Neuronal stem cell (in vitro differentiated cells): ENCODE results near the gene LCN9.

ENCODE experiments used
- DNase-seq: peaks from one replicate; pipeline ENCODE4 v3.0.0-alpha.2; 2013; ENCODE audit warnings: low spot score
- H2AFZ ChIP-seq: one replicate; pipeline ENCODE4 v1.6.1; 2013; ENCODE audit warnings: mild to moderate bottlenecking, low read length, inconsistent platforms
- H2AK5ac ChIP-seq: 2 replicates; pipeline ENCODE4 v1.6.1; 2013; ENCODE audit warnings: low read depth, mild to moderate bottlenecking, inconsistent platforms, low read length, moderate library complexity, mixed read lengths
- H2BK120ac ChIP-seq: 2 replicates; pipeline ENCODE4 v1.6.1; 2013; ENCODE audit warnings: low read depth, mild to moderate bottlenecking, inconsistent platforms, low read length, moderate library complexity, mixed read lengths
- H2BK12ac ChIP-seq: one replicate; pipeline ENCODE4 v1.6.1; 2013; ENCODE audit warnings: low read length, inconsistent platforms
- H2BK15ac ChIP-seq: 2 replicates; pipeline ENCODE4 v1.6.1; 2013; ENCODE audit warnings: mild to moderate bottlenecking, low read length, inconsistent platforms, mixed read lengths
- H2BK5ac ChIP-seq: one replicate; pipeline ENCODE4 v1.6.1; 2013; ENCODE audit warnings: inconsistent platforms, mild to moderate bottlenecking, low read length, moderate library complexity
- H3K14ac ChIP-seq: one replicate; pipeline ENCODE4 v1.6.1; 2013; ENCODE audit warnings: low read length, inconsistent platforms
- H3K18ac ChIP-seq: 2 replicates; pipeline ENCODE4 v1.6.1; 2013; ENCODE audit warnings: low read length, inconsistent platforms
- H3K23ac ChIP-seq: 2 replicates; pipeline ENCODE4 v1.6.1; 2013; ENCODE audit warnings: low read depth, mild to moderate bottlenecking, mixed read lengths, low read length, inconsistent platforms; ENCODE audit not compliant: poor library complexity
- H3K27ac ChIP-seq: replicated peaks from 3 replicates; pipeline ENCODE4 v1.5.1; 2013; ENCODE audit warnings: low read length, inconsistent platforms
- H3K27me3 ChIP-seq, 3 experiments: 2 replicates each; pipeline ENCODE4 v1.6.1; 2013; ENCODE audit warnings: low read length in 3 of 3, mild to moderate bottlenecking in 2 of 3, inconsistent platforms in 1 of 3, low read depth in 1 of 3, mixed read lengths in 1 of 3, moderate library complexity in 1 of 3; ENCODE audit not compliant: control insufficient read depth in 3 of 3, insufficient read depth in 3 of 3
- H3K36me3 ChIP-seq, 2 donors: replicated peaks in 1 of 2; 2 replicates each; pipeline ENCODE4 v1.6.1; 2013; ENCODE audit warnings: low read length in 2 of 2; ENCODE audit not compliant: control insufficient read depth in 2 of 2, insufficient read depth in 2 of 2
- H3K4ac ChIP-seq: 2 replicates; pipeline ENCODE4 v1.6.1; 2013; ENCODE audit warnings: inconsistent platforms, mild to moderate bottlenecking, low read length, moderate library complexity
- H3K4me1 ChIP-seq, 2 donors: 1 replicate in 1 of 2; 2 replicates in 1 of 2; pipeline ENCODE4 v1.6.1; 2013; ENCODE audit warnings: low read length in 2 of 2, low read depth in 1 of 2; ENCODE audit not compliant: control insufficient read depth in 2 of 2, insufficient read depth in 1 of 2
- H3K4me2 ChIP-seq: one replicate; pipeline ENCODE4 v1.6.1; 2013; ENCODE audit warnings: mild to moderate bottlenecking, low read length, inconsistent platforms; ENCODE audit not compliant: insufficient read depth, poor library complexity, severe bottlenecking
- H3K4me3 ChIP-seq, 2 donors: 2 replicates each; pipeline ENCODE4 v1.5.1; 2013; ENCODE audit warnings: low read length in 2 of 2, mild to moderate bottlenecking in 2 of 2, inconsistent platforms in 1 of 2, moderate library complexity in 1 of 2
- H3K79me1 ChIP-seq: one replicate; pipeline ENCODE4 v1.6.1; 2013; ENCODE audit warnings: low read depth, mild to moderate bottlenecking, inconsistent platforms, low read length, moderate library complexity
- H3K9ac ChIP-seq: one replicate; pipeline ENCODE4 v1.6.1; 2013; ENCODE audit warnings: mild to moderate bottlenecking, low read depth, low read length, inconsistent platforms; ENCODE audit not compliant: poor library complexity
- H3K9me3 ChIP-seq, 2 donors: replicated peaks in 1 of 2; 2 replicates each; pipeline versions ENCODE3 to v1.6.1; 2013; ENCODE audit warnings: low read length in 2 of 2, mild to moderate bottlenecking in 2 of 2, inconsistent platforms in 1 of 2, low read depth in 1 of 2, mixed read lengths in 1 of 2, moderate library complexity in 1 of 2; ENCODE audit not compliant: control insufficient read depth in 2 of 2, insufficient read depth in 1 of 2
- H4K8ac ChIP-seq: one replicate; pipeline ENCODE4 v1.6.1; 2013; ENCODE audit warnings: low read depth, mild to moderate bottlenecking, inconsistent platforms, low read length, moderate library complexity
- H4K91ac ChIP-seq: one replicate; pipeline ENCODE4 v1.6.1; 2013; ENCODE audit warnings: low read length, low read depth, mild to moderate bottlenecking, inconsistent platforms; ENCODE audit not compliant: poor library complexity
- WGBS, 2 donors: extraction: QIAGEN DNeasy Blood & Tissue Kit; methylation state at CpG; one replicate each; pipeline ENCODE4 v1.1.7; 2013; ENCODE audit warnings: missing lambda C conversion rate in 2 of 2, mixed read lengths in 1 of 2; ENCODE audit not compliant: insufficient read length in 2 of 2, insufficient replicate concordance in 1 of 2; ENCODE audit errors: extremely low coverage in 2 of 2; 5-methylcytosine and 5-hydroxymethylcytosine counted together

The LCN9 gene

GRCh38 chr9:135711881-135712280, 48.8 kb downstream of the LCN9 start:
- no peak overlapping the region for H2BK15ac ChIP-seq
- no peak overlapping the region for H3K23ac ChIP-seq
- H3K4me1 ChIP-seq, result no peaks in the 10 kb centered on the region
- no CpG with 5 or more reads among the region's 10 CpGs for whole genome bisulfite sequencing, 2 donors
- H3K4ac ChIP-seq, result no peak overlapping the region
- no peak overlapping the region for H3K27ac ChIP-seq
- H3K9me3 ChIP-seq, result no peaks in the 10 kb centered on the region
- H2BK12ac ChIP-seq, result no peak overlapping the region
- DNase-seq, result no peak
- H3K4me2 ChIP-seq, result no peak overlapping the region
- H2AK5ac ChIP-seq, result no peak overlapping the region
- H3K36me3 ChIP-seq, result no peaks in the 10 kb centered on the region
- H2AFZ ChIP-seq, result no peak overlapping the region
- H3K79me1 ChIP-seq, result peaks cover 1% of the 10 kb centered on the region
- H3K27me3 ChIP-seq, result peaks cover 3 to 93% (median 34%) of the 10 kb centered on the region in 3 experiments
- H3K9ac ChIP-seq, result no peak overlapping the region
- H2BK5ac ChIP-seq, result no peak overlapping the region
- H3K18ac ChIP-seq, result no peak overlapping the region
- no peak overlapping the region for H2BK120ac ChIP-seq
- H4K91ac ChIP-seq, result no peak overlapping the region
- no peak overlapping the region for H3K14ac ChIP-seq
- no peak overlapping the region for H3K4me3 ChIP-seq
- no peak overlapping the region for H4K8ac ChIP-seq

- peaks cover 1% of the 10 kb centered on the region for H3K79me1 ChIP-seq
- H3K4ac ChIP-seq, result no peak overlapping the region
- peak overlapping the region; percentile 1 for H3K14ac ChIP-seq
- no peak overlapping the region for H3K4me3 ChIP-seq
- no peak overlapping the region for H4K8ac ChIP-seq
- H3K4me1 ChIP-seq, result no peaks in the 10 kb centered on the region
- H2AFZ ChIP-seq, result no peak overlapping the region
- H3K27me3 ChIP-seq, result peaks cover 3 to 94% (median 34%) of the 10 kb centered on the region in 3 experiments
- no peak overlapping the region for H2BK120ac ChIP-seq
- no peaks in the 10 kb centered on the region for H3K36me3 ChIP-seq
- H2AK5ac ChIP-seq, result no peak overlapping the region
- no peak overlapping the region for H3K18ac ChIP-seq
- WGBS, 2 donors, result no CpG with 5 or more reads among the region's 16 CpGs
- no peak overlapping the region for H2BK5ac ChIP-seq
- no peaks in the 10 kb centered on the region for H3K9me3 ChIP-seq
- H2BK12ac ChIP-seq, result no peak overlapping the region
- no peak overlapping the region for H4K91ac ChIP-seq
- no peak overlapping the region for H3K9ac ChIP-seq
- no peak overlapping the region for H3K27ac ChIP-seq
- no peak overlapping the region for H2BK15ac ChIP-seq
- no peak overlapping the region for H3K4me2 ChIP-seq
- H3K23ac ChIP-seq, result peak overlapping the region; percentile 25
- DNase-seq, result no peak
These were observed 49.6 kb downstream of the LCN9 start for GRCh38 chr9:135712613-135713295.

GRCh38 chr9:135714242-135715055, 51.3 kb downstream of the LCN9 start:
- H2BK120ac ChIP-seq, result no peak overlapping the region
- no peak overlapping the region for H2BK5ac ChIP-seq
- no peak overlapping the region for H3K27ac ChIP-seq
- H4K8ac ChIP-seq, result no peak overlapping the region
- no peak overlapping the region for H3K18ac ChIP-seq
- H3K4me1 ChIP-seq, result no peaks in the 10 kb centered on the region
- WGBS, 2 donors, result no CpG with 5 or more reads among the region's 103 CpGs
- H2AFZ ChIP-seq, result no peak overlapping the region
- H3K36me3 ChIP-seq, result no peaks in the 10 kb centered on the region
- H2BK12ac ChIP-seq, result no peak overlapping the region
- H2AK5ac ChIP-seq, result no peak overlapping the region
- H3K27me3 ChIP-seq, result peaks cover 3 to 94% (median 34%) of the 10 kb centered on the region in 3 experiments
- peak overlapping the region in 1 of 2 donors; percentile 69 for H3K4me3 ChIP-seq
- H3K9me3 ChIP-seq, result no peaks in the 10 kb centered on the region
- H3K4ac ChIP-seq, result no peak overlapping the region
- H2BK15ac ChIP-seq, result no peak overlapping the region
- H3K4me2 ChIP-seq, result peak overlapping the region; percentile 94
- no peak overlapping the region for H3K23ac ChIP-seq
- peaks cover 1% of the 10 kb centered on the region for H3K79me1 ChIP-seq
- no peak overlapping the region for H3K14ac ChIP-seq
- peak overlapping the region; percentile 81 for H3K9ac ChIP-seq
- DNase-seq, result peak; percentile 65
- H4K91ac ChIP-seq, result no peak overlapping the region

- Histone ChIP-seq H3K9ac (no peak overlapping the region), H3K4me2 (no peak overlapping the region), H2BK5ac (no peak overlapping the region), H4K91ac (no peak overlapping the region), H2AFZ (no peak overlapping the region), H3K14ac (no peak overlapping the region), H4K8ac (no peak overlapping the region), H2BK12ac (no peak overlapping the region), H3K4me3 (no peak overlapping the region), H3K27ac (no peak overlapping the region), H2AK5ac (no peak overlapping the region), H3K18ac (no peak overlapping the region), H3K9me3 (no peaks in the 10 kb centered on the region), H2BK15ac (no peak overlapping the region), H3K36me3 (no peaks in the 10 kb centered on the region), H3K4me1 (no peaks in the 10 kb centered on the region), H3K4ac (no peak overlapping the region), H3K79me1 (peaks cover 1% of the 10 kb centered on the region), H3K23ac (no peak overlapping the region), H2BK120ac (no peak overlapping the region), H3K27me3 (peaks cover 3 to 96% (median 34%) of the 10 kb centered on the region in 3 experiments)
- WGBS, 2 donors, result no CpG with 5 or more reads among the region's 23 CpGs
- no peak for DNase-seq
These were observed 52.0 kb downstream of the LCN9 start for GRCh38 chr9:135715056-135715595.
